Panc1 (cell line): ENCODE results near the gene C1QA. TPM values are rescaled to one million over a fixed set of nuclear protein-coding genes. Genes with fewer than 3 reads are reported as not detected.

Experiments
- ATAC-seq: fragments of 200-7000 bp; cut with Tn5 transposase; 2 replicates; pipeline ENCODE4 v1.9.1; 2020; ENCODE audit warnings: mild to moderate bottlenecking, moderate library complexity
- BruUV-seq: library from RNA; stranded (reverse); fragments of 400-500 nt; replicated peaks from 2 replicates; lab custom pipeline; 2021; lab: Mats Ljungman, UMichigan
- CTCF ChIA-PET: fragments of 300-600 bp; sonication (Branson Sonifier 250); formaldehyde crosslinking; loops from one replicate; lab custom pipeline; 2022; ENCODE audit warnings: antibody characterized with exemption; lab: Charles Lee
- POLR2A ChIA-PET: fragments of 300-600 bp; sonication (Branson Sonifier 250); formaldehyde crosslinking; loops from one replicate; lab custom pipeline; 2022; ENCODE audit warnings: antibody characterized with exemption; lab: Charles Lee
- DNase-seq: peaks from one replicate; pipeline ENCODE4 v3.0.0-alpha.2; 2010; ENCODE audit warnings: low read depth, low spot score
- H3K27ac ChIP-seq: 2 replicates; pipeline ENCODE4 v1.5.1; 2011; ENCODE audit warnings: mild to moderate bottlenecking, low read length, inconsistent platforms
- H3K27me3 ChIP-seq: fragments of 200-500 bp; sonication (Bioruptor generic); 2 replicates; pipeline ENCODE4 v1.6.0; 2014; ENCODE audit warnings: low read length, inconsistent platforms; ENCODE audit not compliant: control insufficient read depth, insufficient read depth
- H3K36me3 ChIP-seq: fragments of 200-500 bp; sonication (Bioruptor generic); 2 replicates; pipeline ENCODE4 v1.5.1; 2014; ENCODE audit warnings: inconsistent platforms, mild to moderate bottlenecking, low read length, moderate library complexity; ENCODE audit not compliant: control insufficient read depth, insufficient read depth
- H3K4me1 ChIP-seq: 2 replicates; pipeline ENCODE4 v1.5.1; 2011; ENCODE audit warnings: inconsistent platforms, mild to moderate bottlenecking, low read length, moderate library complexity; ENCODE audit not compliant: control insufficient read depth, insufficient read depth
- H3K4me3 ChIP-seq, 2 experiments: 2 replicates each; pipeline ENCODE4 v1.5.1; 2011 to 2012; ENCODE audit warnings: low read depth in 2 of 2, low read length in 2 of 2, mild to moderate bottlenecking in 2 of 2, inconsistent platforms in 1 of 2, moderate library complexity in 1 of 2
- H3K9me3 ChIP-seq: fragments of 200-500 bp; sonication (Bioruptor generic); 2 replicates; pipeline ENCODE4 v1.5.1; 2014; ENCODE audit warnings: low read depth, mild to moderate bottlenecking, inconsistent platforms, low read length, moderate library complexity; ENCODE audit not compliant: control insufficient read depth, insufficient read depth
- CTCF ChIP-seq: fragments of 450-650 bp; IDR thresholded peaks from 2 replicates; pipeline ENCODE4 v1.5.1; 2017; ENCODE audit warnings: mild to moderate bottlenecking
- POLR2AphosphoS5 ChIP-seq: IDR thresholded peaks from 2 replicates; pipeline ENCODE4 v1.6.1; 2012; ENCODE audit warnings: mild to moderate bottlenecking, low read depth, low read length, moderate library complexity
- REST ChIP-seq, 2 experiments: IDR thresholded peaks; 2 replicates each; pipeline ENCODE4 v1.6.1; 2011 to 2012; ENCODE audit warnings: low read depth in 2 of 2, control low read depth in 1 of 2, low read length in 1 of 2, mild to moderate bottlenecking in 1 of 2, moderate library complexity in 1 of 2; ENCODE audit not compliant: insufficient read depth in 1 of 2
- SIN3A ChIP-seq: IDR thresholded peaks from 2 replicates; pipeline ENCODE4 v1.6.1; 2012; ENCODE audit warnings: low read depth, mild to moderate bottlenecking, low read length, moderate library complexity, borderline replicate concordance; ENCODE audit not compliant: insufficient read depth
- TCF7L2 ChIP-seq: IDR thresholded peaks from 2 replicates; pipeline ENCODE4 v1.6.1; 2011; ENCODE audit warnings: mild to moderate bottlenecking, low read depth, low read length, inconsistent platforms
- in situ Hi-C: cut with HindIII; loops from 2 replicates; pipeline ENCODE4 v1.10.0; 2016; ENCODE audit warnings: low sequenced_read_pairs, low pct_unique_long_range_greater_than_20kb
- intact Hi-C: fragments of 100-400 bp; cut with micrococcal nuclease; formaldehyde crosslinking; loops from one replicate; pipeline ENCODE4 v1.10.0; 2022; ENCODE audit not compliant: unreplicated experiment
- total RNA-seq: library from RNA; stranded (reverse); gene quantifications from one replicate; pipeline ENCODE4 v1.2.1, GENCODE V29; 2021; ENCODE audit not compliant: unreplicated experiment

Gene C1QA
- total RNA-seq, 1 experiment from 2014 or later: 0.41 TPM

GRCh38 chr1:22643381-22643780 is 7.0 kb downstream of the C1QA start, which contains the start of gene C1QC:
Gene C1QC (plus strand): TSS chr1:22643633. CDS start chr1:22644024, 391 bp downstream.
- ChIA-PET CTCF (interaction anchor here (0.5 to 2.1 kb wide), 2 partner anchors 101 to 622 kb away, joined by 9 read pairs; no protein-coding TSS in a partner anchor), POLR2A (no interaction called here)
- Histone ChIP-seq H3K36me3 (no peaks in the 10 kb centered on the region), H3K27me3 (no peaks in the 10 kb centered on the region), H3K4me1 (no peaks in the 10 kb centered on the region), H3K27ac (no peak within 1 kb of the TSS), H3K4me3 (no peak within 1 kb of the TSS), H3K9me3 (no peaks in the 10 kb centered on the region)
- BruUV-seq: no TSS peak
- no peak for TF ChIP-seq SIN3A
- TF ChIP-seq REST (IDR thresholded peaks at IDR 0.05; ENCODE audit: insufficient read depth in 1 of 2, low read depth in 2 of 2, low read length in 1 of 2): no peak
- no peak for TF ChIP-seq TCF7L2
- no peak for TF ChIP-seq POLR2AphosphoS5
- no peak for TF ChIP-seq CTCF
- ATAC-seq (no peak), DNase-seq (no peak)
- intact Hi-C loops: loop anchor here (5.0 kb wide), 1 partner anchor 116 kb away; no protein-coding TSS in a partner anchor
- in situ Hi-C loops: no loop called here

GRCh38 chr1:22643928-22644327 is 7.5 kb downstream of the C1QA start:
- in situ Hi-C loops: no loop called here
- no peak for TF ChIP-seq POLR2AphosphoS5
- TF ChIP-seq TCF7L2: no peak
- TF ChIP-seq SIN3A: no peak
- no peak for TF ChIP-seq REST (IDR thresholded peaks at IDR 0.05; ENCODE audit: insufficient read depth in 1 of 2, low read depth in 2 of 2, low read length in 1 of 2)
- TF ChIP-seq CTCF: no peak

More at GRCh38 chr1:22643928-22644327, 7.5 kb downstream of the C1QA start:
- no peak for ATAC-seq
- Histone ChIP-seq H3K27me3 (no peaks in the 10 kb centered on the region), H3K27ac (no peak overlapping the region), H3K4me1 (no peaks in the 10 kb centered on the region), H3K4me3 (no peak overlapping the region), H3K36me3 (no peaks in the 10 kb centered on the region), H3K9me3 (no peaks in the 10 kb centered on the region)
- no TSS peak for BruUV-seq
- ChIA-PET CTCF (no interaction called here), POLR2A (no interaction called here)
- DNase-seq: no peak
- intact Hi-C loops: loop anchor here (5.0 kb wide), 1 partner anchor 117 kb away; no protein-coding TSS in a partner anchor
